SK-N-SH treated with all-trans-retinoic acid at 6 μM for 48 hours (cell line): ENCODE data around the gene SH3RF2.

Experiments used
- ATAC-seq: fragments of 200-7000 bp; cut with Tn5 transposase; 3 replicates; pipeline ENCODE4 v1.9.1; 2020; ENCODE audit warnings: mild to moderate bottlenecking, moderate library complexity
- ARNTL ChIP-seq: fragments of 450-650 bp; formaldehyde crosslinking; IDR thresholded peaks from 2 replicates; pipeline ENCODE4 v1.5.0; 2020; ENCODE audit warnings: low read depth, mild to moderate bottlenecking, moderate library complexity, borderline replicate concordance
- BACH2 ChIP-seq: fragments of 250-450 bp; sonication (Bioruptor Pico); IDR thresholded peaks from 2 replicates; pipeline ENCODE4 v1.9.0; 2021; ENCODE audit warnings: mild to moderate bottlenecking, borderline replicate concordance
- CSDC2 ChIP-seq: fragments of 250-450 bp; sonication (Bioruptor Pico); IDR thresholded peaks from 2 replicates; pipeline ENCODE4 v1.5.0; 2020; ENCODE audit warnings: mild to moderate bottlenecking, moderate library complexity
- ESRRG ChIP-seq: fragments of 250-450 bp; sonication (Bioruptor Pico); IDR thresholded peaks from 2 replicates; pipeline ENCODE4 v1.6.1; 2021; ENCODE audit warnings: mild to moderate bottlenecking
- GLIS3 ChIP-seq: fragments of 250-450 bp; sonication (Bioruptor Pico); IDR thresholded peaks from 2 replicates; pipeline ENCODE4 v1.5.0; 2020; ENCODE audit warnings: mild to moderate bottlenecking, moderate library complexity
- ISL1 ChIP-seq: fragments of 250-450 bp; sonication (Bioruptor Pico); IDR thresholded peaks from 2 replicates; pipeline ENCODE4 v2.1.2; 2022; ENCODE audit warnings: mild to moderate bottlenecking, moderate library complexity
- OSR1 ChIP-seq: fragments of 250-450 bp; sonication (Bioruptor Pico); IDR thresholded peaks from 2 replicates; pipeline ENCODE4 v1.8.0; 2022; ENCODE audit warnings: moderate library complexity, mild to moderate bottlenecking, inconsistent platforms
- PPARA ChIP-seq: fragments of 250-450 bp; sonication (Bioruptor Pico); IDR thresholded peaks from 2 replicates; pipeline ENCODE4 v1.5.0; 2020; ENCODE audit warnings: mild to moderate bottlenecking, borderline replicate concordance
- RARB ChIP-seq: fragments of 250-450 bp; sonication (Bioruptor Pico); IDR thresholded peaks from 2 replicates; pipeline ENCODE4 v1.8.0; 2021; ENCODE audit warnings: mild to moderate bottlenecking, moderate library complexity
- SNAI2 ChIP-seq: fragments of 250-450 bp; sonication (Bioruptor Pico); IDR thresholded peaks from 2 replicates; pipeline ENCODE4 v1.5.0; 2020; ENCODE audit warnings: mild to moderate bottlenecking, moderate library complexity
- TCF4 ChIP-seq: fragments of 250-450 bp; sonication (Bioruptor Pico); IDR thresholded peaks from 2 replicates; pipeline ENCODE4 v1.8.0; 2021; ENCODE audit warnings: mild to moderate bottlenecking, moderate library complexity, borderline replicate concordance
- TOX ChIP-seq: fragments of 250-450 bp; sonication (Bioruptor Pico); IDR thresholded peaks from 2 replicates; pipeline ENCODE4 v1.8.0; 2021; ENCODE audit warnings: mild to moderate bottlenecking, moderate library complexity, borderline replicate concordance
- ZC3H10 ChIP-seq: fragments of 250-450 bp; sonication (Bioruptor Pico); IDR thresholded peaks from 2 replicates; pipeline ENCODE4 v1.5.1; 2021; ENCODE audit warnings: mild to moderate bottlenecking, moderate library complexity
- ZFP3 ChIP-seq: fragments of 250-450 bp; sonication (Bioruptor Pico); IDR thresholded peaks from 2 replicates; pipeline ENCODE4 v1.5.0; 2020; ENCODE audit warnings: mild to moderate bottlenecking, moderate library complexity
- ZFP30 ChIP-seq: fragments of 450-650 bp; formaldehyde crosslinking; IDR thresholded peaks from 2 replicates; pipeline ENCODE4 v1.5.0; 2022; ENCODE audit warnings: mild to moderate bottlenecking, moderate library complexity
- ZNF565 ChIP-seq: fragments of 450-650 bp; formaldehyde crosslinking; conservative IDR thresholded peaks from 2 replicates; pipeline ENCODE4 v1.5.0; 2020; ENCODE audit warnings: low read depth, mild to moderate bottlenecking, moderate library complexity
- ZNF70 ChIP-seq: fragments of 450-650 bp; formaldehyde crosslinking; IDR thresholded peaks from 2 replicates; pipeline ENCODE4 v1.5.0; 2020; ENCODE audit warnings: mild to moderate bottlenecking, moderate library complexity
- ZNF8 ChIP-seq: fragments of 450-650 bp; formaldehyde crosslinking; IDR thresholded peaks from 2 replicates; pipeline ENCODE4 v1.5.0; 2020; ENCODE audit warnings: mild to moderate bottlenecking, moderate library complexity
- TF ChIP-seq, protein P1 (sequence below): fragments of 250-450 bp; sonication (Bioruptor Pico); IDR thresholded peaks from 2 replicates; pipeline ENCODE4 v1.5.0; 2020; ENCODE audit warnings: mild to moderate bottlenecking, moderate library complexity
- TF ChIP-seq, protein P2 (sequence below): fragments of 250-450 bp; sonication (Bioruptor Pico); IDR thresholded peaks from 2 replicates; pipeline ENCODE4 v1.5.1; 2020; ENCODE audit warnings: low read depth, mild to moderate bottlenecking, moderate library complexity
- TF ChIP-seq, protein P3 (sequence below): fragments of 250-450 bp; sonication (Bioruptor Pico); IDR thresholded peaks from 2 replicates; pipeline ENCODE4 v1.5.1; 2021; ENCODE audit warnings: mild to moderate bottlenecking, moderate library complexity
- TF ChIP-seq, protein P4 (sequence below): fragments of 250-450 bp; sonication (Bioruptor Pico); IDR thresholded peaks from 2 replicates; pipeline ENCODE4 v1.8.0; 2021; ENCODE audit warnings: low read depth, mild to moderate bottlenecking, moderate library complexity, borderline replicate concordance
- TF ChIP-seq, protein P5 (sequence below): fragments of 250-450 bp; sonication (Bioruptor Pico); IDR thresholded peaks from 2 replicates; pipeline ENCODE4 v1.8.0; 2020; ENCODE audit warnings: mild to moderate bottlenecking, moderate library complexity, borderline replicate concordance

SH3RF2 gene

DNA sequence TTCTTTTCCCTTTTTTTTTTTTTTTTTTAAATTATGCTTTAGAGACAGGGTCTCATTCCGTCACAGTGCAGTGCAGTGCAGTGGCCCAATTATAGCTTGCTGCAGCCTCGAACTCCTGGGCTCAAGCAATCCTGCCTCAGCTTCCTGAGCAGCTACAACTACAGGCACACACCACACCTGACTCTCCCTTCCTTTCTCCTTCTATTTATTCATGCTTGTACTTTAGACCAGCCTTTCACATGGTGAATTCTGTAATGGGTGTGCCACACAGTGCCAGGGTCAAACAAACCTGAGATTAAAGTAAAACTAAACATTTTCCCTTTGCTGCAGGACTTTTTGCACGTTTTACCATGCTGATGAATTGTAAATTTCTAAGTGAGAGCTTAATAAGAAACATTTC is 8.0 kb downstream of the SH3RF2 start:
- no peak for ATAC-seq
- TF ChIP-seq ESRRG: no peak
- no peak for TF ChIP-seq ZC3H10 (CRISPR knock-in tag)
- no peak for TF ChIP-seq PPARA (CRISPR knock-in tag)
- no peak for TF ChIP-seq SNAI2 (CRISPR knock-in tag)
- no peak for TF ChIP-seq RARB (CRISPR knock-in tag)
- no peak for TF ChIP-seq GLIS3
- TF ChIP-seq, protein P1, sequence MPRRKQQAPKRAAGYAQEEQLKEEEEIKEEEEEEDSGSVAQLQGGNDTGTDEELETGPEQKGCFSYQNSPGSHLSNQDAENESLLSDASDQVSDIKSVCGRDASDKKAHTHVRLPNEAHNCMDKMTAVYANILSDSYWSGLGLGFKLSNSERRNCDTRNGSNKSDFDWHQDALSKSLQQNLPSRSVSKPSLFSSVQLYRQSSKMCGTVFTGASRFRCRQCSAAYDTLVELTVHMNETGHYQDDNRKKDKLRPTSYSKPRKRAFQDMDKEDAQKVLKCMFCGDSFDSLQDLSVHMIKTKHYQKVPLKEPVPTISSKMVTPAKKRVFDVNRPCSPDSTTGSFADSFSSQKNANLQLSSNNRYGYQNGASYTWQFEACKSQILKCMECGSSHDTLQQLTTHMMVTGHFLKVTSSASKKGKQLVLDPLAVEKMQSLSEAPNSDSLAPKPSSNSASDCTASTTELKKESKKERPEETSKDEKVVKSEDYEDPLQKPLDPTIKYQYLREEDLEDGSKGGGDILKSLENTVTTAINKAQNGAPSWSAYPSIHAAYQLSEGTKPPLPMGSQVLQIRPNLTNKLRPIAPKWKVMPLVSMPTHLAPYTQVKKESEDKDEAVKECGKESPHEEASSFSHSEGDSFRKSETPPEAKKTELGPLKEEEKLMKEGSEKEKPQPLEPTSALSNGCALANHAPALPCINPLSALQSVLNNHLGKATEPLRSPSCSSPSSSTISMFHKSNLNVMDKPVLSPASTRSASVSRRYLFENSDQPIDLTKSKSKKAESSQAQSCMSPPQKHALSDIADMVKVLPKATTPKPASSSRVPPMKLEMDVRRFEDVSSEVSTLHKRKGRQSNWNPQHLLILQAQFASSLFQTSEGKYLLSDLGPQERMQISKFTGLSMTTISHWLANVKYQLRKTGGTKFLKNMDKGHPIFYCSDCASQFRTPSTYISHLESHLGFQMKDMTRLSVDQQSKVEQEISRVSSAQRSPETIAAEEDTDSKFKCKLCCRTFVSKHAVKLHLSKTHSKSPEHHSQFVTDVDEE (CRISPR knock-in tag): no peak
- no peak for TF ChIP-seq ZFP3 (CRISPR knock-in tag)
- TF ChIP-seq, protein P2, sequence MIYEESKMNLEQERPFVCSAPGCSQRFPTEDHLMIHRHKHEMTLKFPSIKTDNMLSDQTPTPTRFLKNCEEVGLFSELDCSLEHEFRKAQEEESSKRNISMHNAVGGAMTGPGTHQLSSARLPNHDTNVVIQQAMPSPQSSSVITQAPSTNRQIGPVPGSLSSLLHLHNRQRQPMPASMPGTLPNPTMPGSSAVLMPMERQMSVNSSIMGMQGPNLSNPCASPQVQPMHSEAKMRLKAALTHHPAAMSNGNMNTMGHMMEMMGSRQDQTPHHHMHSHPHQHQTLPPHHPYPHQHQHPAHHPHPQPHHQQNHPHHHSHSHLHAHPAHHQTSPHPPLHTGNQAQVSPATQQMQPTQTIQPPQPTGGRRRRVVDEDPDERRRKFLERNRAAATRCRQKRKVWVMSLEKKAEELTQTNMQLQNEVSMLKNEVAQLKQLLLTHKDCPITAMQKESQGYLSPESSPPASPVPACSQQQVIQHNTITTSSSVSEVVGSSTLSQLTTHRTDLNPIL (CRISPR knock-in tag): no peak
- TF ChIP-seq ZFP30 (CRISPR knock-in tag): no peak
- no peak for TF ChIP-seq CSDC2 (CRISPR knock-in tag)
- TF ChIP-seq, protein P3, sequence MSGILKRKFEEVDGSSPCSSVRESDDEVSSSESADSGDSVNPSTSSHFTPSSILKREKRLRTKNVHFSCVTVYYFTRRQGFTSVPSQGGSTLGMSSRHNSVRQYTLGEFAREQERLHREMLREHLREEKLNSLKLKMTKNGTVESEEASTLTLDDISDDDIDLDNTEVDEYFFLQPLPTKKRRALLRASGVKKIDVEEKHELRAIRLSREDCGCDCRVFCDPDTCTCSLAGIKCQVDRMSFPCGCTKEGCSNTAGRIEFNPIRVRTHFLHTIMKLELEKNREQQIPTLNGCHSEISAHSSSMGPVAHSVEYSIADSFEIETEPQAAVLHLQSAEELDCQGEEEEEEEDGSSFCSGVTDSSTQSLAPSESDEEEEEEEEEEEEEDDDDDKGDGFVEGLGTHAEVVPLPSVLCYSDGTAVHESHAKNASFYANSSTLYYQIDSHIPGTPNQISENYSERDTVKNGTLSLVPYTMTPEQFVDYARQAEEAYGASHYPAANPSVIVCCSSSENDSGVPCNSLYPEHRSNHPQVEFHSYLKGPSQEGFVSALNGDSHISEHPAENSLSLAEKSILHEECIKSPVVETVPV (CRISPR knock-in tag): no peak
- TF ChIP-seq ZNF565 (CRISPR knock-in tag): no peak
- TF ChIP-seq, protein P4, sequence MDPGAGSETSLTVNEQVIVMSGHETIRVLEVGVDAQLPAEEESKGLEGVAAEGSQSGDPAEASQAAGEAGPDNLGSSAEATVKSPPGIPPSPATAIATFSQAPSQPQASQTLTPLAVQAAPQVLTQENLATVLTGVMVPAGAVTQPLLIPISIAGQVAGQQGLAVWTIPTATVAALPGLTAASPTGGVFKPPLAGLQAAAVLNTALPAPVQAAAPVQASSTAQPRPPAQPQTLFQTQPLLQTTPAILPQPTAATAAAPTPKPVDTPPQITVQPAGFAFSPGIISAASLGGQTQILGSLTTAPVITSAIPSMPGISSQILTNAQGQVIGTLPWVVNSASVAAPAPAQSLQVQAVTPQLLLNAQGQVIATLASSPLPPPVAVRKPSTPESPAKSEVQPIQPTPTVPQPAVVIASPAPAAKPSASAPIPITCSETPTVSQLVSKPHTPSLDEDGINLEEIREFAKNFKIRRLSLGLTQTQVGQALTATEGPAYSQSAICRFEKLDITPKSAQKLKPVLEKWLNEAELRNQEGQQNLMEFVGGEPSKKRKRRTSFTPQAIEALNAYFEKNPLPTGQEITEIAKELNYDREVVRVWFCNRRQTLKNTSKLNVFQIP (CRISPR knock-in tag): no peak
- TF ChIP-seq, protein P5, sequence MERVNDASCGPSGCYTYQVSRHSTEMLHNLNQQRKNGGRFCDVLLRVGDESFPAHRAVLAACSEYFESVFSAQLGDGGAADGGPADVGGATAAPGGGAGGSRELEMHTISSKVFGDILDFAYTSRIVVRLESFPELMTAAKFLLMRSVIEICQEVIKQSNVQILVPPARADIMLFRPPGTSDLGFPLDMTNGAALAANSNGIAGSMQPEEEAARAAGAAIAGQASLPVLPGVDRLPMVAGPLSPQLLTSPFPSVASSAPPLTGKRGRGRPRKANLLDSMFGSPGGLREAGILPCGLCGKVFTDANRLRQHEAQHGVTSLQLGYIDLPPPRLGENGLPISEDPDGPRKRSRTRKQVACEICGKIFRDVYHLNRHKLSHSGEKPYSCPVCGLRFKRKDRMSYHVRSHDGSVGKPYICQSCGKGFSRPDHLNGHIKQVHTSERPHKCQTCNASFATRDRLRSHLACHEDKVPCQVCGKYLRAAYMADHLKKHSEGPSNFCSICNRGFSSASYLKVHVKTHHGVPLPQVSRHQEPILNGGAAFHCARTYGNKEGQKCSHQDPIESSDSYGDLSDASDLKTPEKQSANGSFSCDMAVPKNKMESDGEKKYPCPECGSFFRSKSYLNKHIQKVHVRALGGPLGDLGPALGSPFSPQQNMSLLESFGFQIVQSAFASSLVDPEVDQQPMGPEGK (CRISPR knock-in tag): no peak
- TF ChIP-seq TCF4 (CRISPR knock-in tag): no peak
- TF ChIP-seq ZNF8: no peak
- TF ChIP-seq ISL1 (CRISPR knock-in tag): no peak

DNA sequence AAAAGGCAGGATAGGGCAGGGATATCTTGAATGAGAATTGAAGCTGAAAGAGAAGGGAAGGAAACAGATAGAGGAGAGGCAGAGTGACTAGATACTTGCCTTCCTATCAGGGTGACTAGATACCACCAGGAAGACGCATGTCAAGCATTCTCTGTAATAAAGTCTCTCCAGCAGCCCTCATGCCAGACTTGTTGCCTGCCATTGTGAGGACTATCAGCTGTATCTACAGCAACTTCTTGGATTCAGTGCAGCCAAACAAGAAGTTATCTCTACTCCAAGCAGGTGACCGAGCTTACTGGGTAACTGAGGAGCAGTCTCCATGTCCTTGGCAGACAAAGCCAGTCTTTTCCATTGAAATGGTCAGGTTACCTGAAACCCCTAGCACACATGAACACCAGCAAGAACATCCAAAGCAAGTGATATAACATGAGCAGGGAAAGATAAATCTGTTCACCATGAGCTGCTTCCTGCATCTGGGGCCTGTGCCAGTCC is 9.3 kb downstream of the SH3RF2 start:
- ATAC-seq: no peak

DNA sequence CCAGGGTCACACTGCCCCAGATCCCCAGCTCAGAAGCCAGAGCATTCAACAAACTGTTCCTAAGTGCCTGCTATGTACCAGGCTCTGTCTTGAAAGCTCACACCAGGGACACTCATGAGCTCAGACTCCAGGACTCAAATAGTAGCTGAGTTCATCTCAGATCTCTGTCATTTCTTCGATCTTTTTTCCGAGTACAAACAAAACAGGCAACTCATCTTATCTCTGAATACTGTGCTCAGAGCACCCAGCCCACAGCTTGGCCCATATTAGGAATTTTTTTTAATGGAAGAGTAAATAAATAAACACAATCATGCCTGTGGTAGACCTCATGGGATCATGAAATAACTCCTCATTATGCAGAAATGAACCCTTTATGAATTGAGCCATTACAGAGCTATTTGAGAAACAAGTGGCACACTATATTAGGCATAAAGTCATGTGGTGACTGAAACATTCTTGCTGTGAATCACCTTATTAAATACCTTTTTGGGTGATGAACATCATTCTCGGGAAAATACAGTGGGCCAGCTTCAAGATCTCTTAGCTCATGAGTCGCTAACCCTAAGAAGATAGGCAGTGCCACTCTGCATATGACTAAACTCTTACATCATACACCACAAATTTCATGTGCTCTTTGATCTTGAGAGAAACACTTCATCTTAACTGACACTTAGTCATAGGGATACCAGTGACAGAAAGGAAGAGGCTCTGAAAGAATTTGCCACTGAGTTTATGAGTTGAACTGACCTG is 9.9 kb downstream of the SH3RF2 start:
- TF ChIP-seq ISL1 (CRISPR knock-in tag) (peak; percentile 40; the same call in 1 of the 2 replicates), GLIS3 (no peak)
- peak; percentile 40 for ATAC-seq

More for the DNA sequence above, 9.3 kb downstream of the SH3RF2 start:
- TF ChIP-seq ZFP3 (CRISPR knock-in tag) (no peak), GLIS3 (no peak), ISL1 (CRISPR knock-in tag) (no peak), ESRRG (no peak)

DNA sequence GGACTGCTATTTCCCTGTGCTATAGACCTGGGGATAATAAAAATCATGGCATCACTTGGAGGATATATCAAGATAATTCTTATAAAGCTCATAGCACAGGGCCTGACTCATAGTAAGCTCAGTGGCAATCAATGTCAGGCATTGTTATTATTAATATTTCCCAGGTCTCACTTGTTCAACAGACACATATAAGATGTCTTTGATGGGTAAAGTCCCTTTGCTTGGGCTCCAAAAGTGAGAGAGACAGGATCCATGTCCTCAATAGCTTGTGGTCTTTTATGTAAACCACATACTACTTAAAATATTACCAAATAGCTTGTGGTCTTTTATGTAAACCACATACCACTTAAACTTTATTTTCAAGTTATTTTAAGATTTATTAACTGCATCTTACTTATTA is 11.2 kb downstream of the SH3RF2 start:
- peak; percentile 79 for ATAC-seq
- TF ChIP-seq RARB (CRISPR knock-in tag) (no peak), OSR1 (CRISPR knock-in tag) (no peak), ZFP30 (CRISPR knock-in tag) (no peak), ARNTL (CRISPR knock-in tag) (no peak), ZC3H10 (CRISPR knock-in tag) (peak; percentile 81; the same call in 1 of the 2 replicates), ZNF8 (no peak), ZNF70 (CRISPR knock-in tag) (no peak), TOX (CRISPR knock-in tag) (peak; percentile 61; the same call in 1 of the 2 replicates), BACH2 (CRISPR knock-in tag) (no peak), SNAI2 (CRISPR knock-in tag) (no peak), ZFP3 (CRISPR knock-in tag) (no peak)
- TF ChIP-seq, protein P5 (CRISPR knock-in tag): no peak
- TF ChIP-seq, protein P4 (CRISPR knock-in tag): no peak
